Kidney glomerular epithelial cell (primary cell): Measurements from ENCODE around the gene MRPL41.
"Not testable (repeated sequence)": the region's sequence is repeated elsewhere in the genome, so short reads cannot be mapped to it uniquely, and the experiment has no call there.

Experiments
- DNase-seq: peaks from one replicate; lab custom pipeline; 2025; lab: John Stamatoyannopoulos, UW

MRPL41 gene

DNA sequence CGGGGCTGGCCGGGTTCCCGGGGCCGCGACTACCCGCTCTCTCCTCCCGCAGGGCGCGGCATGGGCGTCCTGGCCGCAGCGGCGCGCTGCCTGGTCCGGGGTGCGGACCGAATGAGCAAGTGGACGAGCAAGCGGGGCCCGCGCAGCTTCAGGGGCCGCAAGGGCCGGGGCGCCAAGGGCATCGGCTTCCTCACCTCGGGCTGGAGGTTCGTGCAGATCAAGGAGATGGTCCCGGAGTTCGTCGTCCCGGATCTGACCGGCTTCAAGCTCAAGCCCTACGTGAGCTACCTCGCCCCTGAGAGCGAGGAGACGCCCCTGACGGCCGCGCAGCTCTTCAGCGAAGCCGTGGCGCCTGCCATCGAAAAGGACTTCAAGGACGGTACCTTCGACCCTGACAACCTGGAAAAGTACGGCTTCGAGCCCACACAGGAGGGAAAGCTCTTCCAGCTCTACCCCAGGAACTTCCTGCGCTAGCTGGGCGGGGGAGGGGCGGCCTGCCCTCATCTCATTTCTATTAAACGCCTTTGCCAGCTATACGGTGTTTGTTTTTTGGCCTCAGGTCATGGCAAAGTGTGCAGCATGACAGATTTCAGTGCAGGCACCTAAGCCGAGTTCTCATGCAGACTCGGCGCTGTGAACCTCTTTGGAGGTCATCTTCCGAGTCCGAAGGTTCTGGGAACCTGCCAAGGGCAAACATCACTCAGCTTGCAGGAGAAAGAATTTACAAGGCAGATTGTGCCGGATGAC lies 516 bp downstream of the MRPL41 start:
- DNase-seq = no peak

- DNase-seq = not testable (repeated sequence)
Measured at GRCh38 chr9:137553654-137554053, 2.0 kb downstream of the MRPL41 start.

- no peak for DNase-seq
Measured at GRCh38 chr9:137554349-137554748, 2.7 kb downstream of the MRPL41 start.

DNA sequence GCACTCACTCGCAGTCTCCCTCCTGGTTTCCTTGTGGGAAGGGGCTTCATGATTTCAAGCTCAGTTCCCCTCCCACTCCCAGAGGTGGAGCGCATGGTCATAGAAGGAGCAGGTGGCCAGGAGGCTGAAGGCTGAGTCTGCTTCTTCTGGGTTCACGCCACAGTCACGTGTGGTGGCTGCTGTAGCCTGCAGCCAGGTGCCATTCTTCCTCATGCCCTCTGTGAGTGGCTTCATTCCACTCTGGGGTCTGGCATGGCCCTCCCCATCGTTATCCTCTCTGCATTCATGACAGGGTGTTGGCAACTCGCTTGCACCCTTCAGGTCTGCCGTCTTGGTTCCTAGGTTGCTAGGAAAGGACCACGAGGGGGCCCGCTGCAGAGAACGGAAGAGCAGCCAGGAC lies 3.5 kb downstream of the MRPL41 start:
- DNase-seq = no peak

DNA sequence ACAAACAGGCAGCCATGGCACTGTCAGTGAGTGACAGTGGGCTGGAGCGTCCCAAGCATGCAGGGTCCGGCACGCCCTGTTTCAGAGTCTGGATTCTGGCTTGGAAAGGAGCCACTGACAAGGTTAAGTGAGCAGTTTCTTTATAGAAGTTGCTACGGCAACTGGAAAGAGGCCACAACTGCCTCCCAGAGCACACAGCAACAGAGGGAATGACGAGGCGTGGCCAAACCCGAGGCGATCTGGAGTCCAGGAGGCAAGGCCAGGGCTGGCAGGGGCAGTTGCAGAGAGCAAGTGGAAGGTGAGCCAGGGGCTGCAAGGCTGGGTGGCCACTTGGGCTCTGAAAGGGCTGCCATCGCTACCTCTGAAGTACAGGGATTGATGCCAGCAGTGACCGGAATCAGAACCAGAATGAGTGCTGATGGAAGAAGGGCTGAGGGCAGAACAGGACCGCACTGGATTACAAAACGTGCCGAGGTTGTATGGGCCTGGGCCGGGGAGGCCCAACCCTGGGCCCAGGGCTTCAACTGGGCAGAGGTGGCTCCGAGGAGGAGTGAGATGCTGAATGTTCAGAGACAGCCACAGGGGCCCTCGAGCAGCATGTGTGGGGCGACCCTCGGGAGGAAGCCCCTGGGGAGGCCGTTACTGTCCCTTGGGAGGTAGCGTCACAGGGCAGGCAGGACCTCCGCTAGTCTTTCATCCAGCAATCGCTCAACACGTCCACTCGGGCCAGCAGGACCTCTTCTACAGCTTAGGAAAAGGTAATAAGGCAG lies 4.6 kb downstream of the MRPL41 start:
- no peak for DNase-seq

GRCh38 chr9:137558127-137558526 lies 6.4 kb downstream of the MRPL41 start:
- DNase-seq = no peak

DNA sequence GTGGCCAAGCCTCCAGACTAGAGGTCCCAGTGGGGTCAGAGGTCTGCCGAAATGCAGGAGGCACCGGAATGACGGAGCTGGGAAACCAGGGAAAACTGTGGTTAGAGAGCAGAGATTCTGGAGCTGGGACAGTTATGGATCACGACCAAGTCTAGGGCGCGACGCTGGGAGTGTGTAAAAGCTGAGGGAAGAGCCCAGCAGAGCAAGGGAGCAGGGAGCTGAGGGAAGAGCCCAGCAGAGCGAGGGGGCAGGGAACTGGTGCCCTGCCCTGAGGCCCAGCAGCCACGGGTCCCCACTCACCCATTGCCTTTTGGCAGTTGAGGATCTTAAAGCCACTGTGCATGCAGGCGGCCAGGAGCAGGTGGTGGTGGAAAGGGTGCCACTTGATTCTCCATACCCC lies 12.5 kb downstream of the MRPL41 start:
- no peak for DNase-seq

- no peak for DNase-seq
Measured at GRCh38 chr9:137564817-137565411, 13.2 kb downstream of the MRPL41 start.

DNA sequence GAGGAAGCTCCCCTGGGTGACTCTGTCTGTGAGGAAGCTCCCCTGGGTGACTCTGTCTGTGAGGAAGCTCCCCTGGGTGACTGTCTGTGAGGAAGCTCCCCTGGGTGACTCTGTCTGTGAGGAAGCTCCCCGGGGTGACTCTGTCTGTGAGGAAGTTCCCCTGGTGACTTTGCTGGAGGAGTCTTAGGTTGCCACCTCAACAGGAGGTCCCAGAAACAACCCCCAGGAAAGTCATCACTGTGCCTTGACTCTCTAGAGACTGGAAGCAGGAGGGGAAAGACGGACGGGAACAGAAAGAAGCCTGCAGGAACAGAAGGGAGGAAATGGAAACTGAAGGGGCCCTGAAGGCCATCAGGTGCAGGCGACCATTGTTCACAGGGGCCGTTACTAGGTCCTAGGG lies 16.8 kb downstream of the MRPL41 start:
- not testable (repeated sequence) for DNase-seq

DNA sequence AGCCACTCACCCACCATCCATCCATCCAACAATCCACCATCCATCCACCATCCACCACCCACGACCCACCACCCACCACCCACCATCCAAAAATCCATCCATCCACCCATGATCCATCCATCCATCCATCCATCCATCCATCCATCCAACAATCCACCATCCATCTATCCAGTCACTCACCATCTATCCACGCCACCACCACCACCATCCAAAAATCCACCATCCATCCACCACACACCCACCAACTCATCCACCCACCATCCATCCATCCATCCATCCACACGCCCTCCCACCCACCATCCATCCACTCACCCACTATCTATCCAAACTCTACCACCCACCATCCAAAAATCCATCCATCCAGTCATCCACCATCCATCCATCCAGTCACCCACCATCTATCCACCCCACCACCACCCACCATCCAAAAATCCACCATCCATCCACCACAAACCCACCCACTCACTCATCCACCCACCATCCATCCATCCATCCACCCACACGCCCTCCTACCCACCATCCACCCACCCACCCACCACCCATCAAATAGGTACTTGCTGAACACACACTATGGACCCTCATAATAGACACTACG lies 18.0 kb downstream of the MRPL41 start:
- no peak for DNase-seq

DNA sequence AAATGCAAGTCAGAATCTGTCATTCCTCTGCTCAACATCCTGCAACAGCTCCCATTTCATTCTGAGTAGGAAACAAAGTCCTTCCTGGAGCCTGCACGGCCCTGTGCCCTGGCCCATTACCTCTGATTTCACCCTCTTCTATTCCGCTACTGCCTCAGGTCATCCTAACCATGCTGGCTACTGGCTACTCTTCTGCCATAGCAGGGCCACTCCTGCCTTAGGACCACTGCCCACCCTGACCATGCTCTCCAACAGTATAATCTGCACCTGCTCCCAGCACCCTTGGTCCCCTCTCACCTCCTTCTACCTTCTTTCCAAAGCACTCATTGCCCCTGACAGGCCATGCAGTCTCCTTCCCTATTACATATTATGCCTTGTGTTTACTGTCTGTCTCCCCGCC lies 18.9 kb downstream of the MRPL41 start:
- DNase-seq = no peak

GRCh38 chr9:137574192-137574591 lies 22.5 kb downstream of the MRPL41 start:
- DNase-seq = no peak

DNA sequence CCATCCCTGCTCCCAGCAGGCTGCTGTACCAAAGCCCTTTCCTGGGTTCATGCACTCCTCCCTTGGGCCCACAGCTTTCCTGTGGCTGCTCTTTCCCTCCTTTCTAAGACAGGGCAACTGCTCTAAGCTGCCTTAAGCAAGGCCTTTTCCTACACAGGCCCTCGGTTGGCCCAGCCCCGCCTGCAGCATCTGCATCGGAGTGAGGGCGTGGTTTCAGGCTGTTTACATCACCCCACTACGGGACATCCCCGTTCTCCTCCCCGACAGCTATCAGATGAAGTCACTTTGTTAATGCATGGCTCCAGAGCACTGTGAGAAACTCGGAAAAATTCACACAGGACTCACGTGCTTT lies 23.7 kb downstream of the MRPL41 start:
- DNase-seq = no peak

DNA sequence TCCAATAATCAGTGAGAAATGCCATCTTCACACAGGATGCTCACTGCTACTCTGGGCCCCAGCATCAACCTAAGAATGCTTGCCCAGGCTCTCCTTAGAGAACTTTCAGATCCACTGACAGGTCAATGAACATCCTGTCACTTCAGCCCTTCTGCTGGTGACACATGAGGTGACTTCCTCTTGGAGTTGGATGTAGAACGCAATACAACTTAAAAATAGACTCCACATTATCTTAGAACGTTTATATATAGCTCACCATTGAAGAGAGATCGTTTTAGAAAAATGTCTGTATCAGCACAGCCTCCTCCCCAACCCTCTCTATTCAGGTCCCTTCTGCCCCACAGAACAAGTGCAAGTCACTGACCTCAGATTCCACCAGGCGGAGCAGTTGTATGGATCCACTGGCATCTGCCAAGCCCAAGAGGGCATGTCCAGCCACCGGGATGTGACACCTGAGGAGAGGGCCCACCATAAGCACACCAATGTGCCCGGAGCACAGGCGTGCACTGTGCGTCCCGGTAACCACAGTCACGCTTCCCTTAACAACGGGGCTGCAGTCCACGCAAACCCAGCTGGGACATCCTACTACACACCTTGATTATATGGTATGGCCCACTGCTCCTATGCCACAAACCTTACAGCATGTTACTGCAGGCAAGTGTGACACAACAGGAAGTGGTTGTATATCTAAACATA lies 24.2 kb downstream of the MRPL41 start:
- DNase-seq = no peak

- DNase-seq = peak; percentile 89
Measured at GRCh38 chr9:137578518-137579258, 27.0 kb downstream of the MRPL41 start, which contains the start of gene DPH7. TSS of gene DPH7 (minus strand) at chr9:137578925. CDS start at chr9:137578777, 148 bp downstream.

DNA sequence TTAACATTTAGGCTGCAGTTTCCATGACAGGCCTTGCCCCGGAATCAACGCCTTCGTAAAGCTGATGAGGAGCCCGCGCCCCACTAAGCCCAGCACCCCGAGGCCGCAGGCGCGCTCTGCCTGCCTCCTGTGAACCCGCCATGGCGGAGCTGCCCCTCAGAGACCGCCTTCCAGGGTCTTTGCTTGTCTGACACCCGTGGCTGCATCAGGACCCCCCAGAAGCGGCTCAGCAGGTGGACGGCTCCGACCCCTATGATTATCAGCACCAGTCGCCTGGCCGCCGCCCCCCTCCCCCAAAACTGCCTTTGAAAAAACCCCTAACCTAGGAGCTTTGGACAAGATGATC lies 27.6 kb downstream of the MRPL41 start:
- no peak for DNase-seq

DNA sequence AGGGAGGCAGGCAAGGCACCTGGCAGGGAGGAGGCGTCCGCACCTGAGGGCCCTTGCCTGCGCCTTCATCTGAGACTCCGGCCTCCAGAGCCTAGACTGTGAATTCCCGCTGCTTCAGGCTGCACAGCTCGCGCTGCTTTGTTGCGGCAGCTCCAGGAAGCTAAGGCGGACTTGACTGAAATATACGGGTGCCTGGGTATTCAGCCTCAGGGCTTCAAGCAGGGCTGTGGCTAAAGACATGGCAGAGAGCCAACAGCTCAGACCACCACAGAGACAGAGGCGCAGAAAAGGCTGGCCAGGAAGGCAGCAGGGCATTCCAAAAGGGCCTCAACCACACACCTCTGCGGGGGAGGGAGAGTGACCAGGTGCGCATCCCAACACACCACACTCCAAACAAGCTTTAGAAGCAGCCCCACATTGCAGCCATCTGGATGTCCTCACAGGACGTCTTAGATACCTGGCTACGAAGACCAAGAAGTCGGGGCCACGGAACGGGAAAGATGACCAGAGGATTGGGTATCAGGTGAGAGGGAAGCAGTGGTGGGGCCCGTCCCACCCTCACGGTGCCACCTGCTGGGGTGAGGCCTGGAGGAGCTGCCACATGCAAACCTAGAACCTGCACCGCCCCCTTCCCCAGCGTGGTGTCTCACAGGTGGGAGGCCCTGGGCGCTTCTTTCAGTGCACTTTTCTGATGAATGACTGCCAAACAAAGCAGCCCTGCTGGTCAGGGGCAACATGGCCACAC lies 28.7 kb downstream of the MRPL41 start:
- DNase-seq = no peak

- DNase-seq = no peak
Measured at GRCh38 chr9:137580954-137581322, 29.3 kb downstream of the MRPL41 start.

- DNase-seq = no peak
Measured at GRCh38 chr9:137581361-137582285, 29.9 kb downstream of the MRPL41 start.
